ENCODE measurements around the gene OR52B4. TPM values are rescaled to one million over a fixed set of nuclear protein-coding genes. Genes with fewer than 3 reads are reported as not detected.
"Not testable (repeated sequence)": the region's sequence is repeated elsewhere in the genome, so short reads cannot be mapped to it uniquely, and the experiment has no call there.

Gene OR52B4
- total and polyA plus RNA-seq, 2 donors (not counting 1 experiment from before 2014, with no cell fraction given): not detected

GRCh38 chr11:4370166-4370565, 2.0 kb upstream of the OR52B4 start:
- H2AFZ ChIP-seq (ENCODE audit: insufficient read depth, low read depth, low read length, poor library complexity, severe bottlenecking): no peak overlapping the region
- H3K4me2 ChIP-seq (replicated peaks; ENCODE audit: low read depth, low read length, poor library complexity, severe bottlenecking): no peak overlapping the region
- H3K9me3 ChIP-seq (ENCODE audit: control extremely low read depth in 1 of 3, control insufficient read depth in 2 of 3, insufficient read depth in 1 of 3, low read length in 2 of 3): no peaks in the 10 kb centered on the region
- TF ChIP-seq CTCF (IDR thresholded peaks at IDR 0.05): no peak
- TF ChIP-seq EZH2 (IDR thresholded peaks at IDR 0.05; ENCODE audit: borderline replicate concordance, insufficient read depth, low read depth, low read length, poor library complexity, severe bottlenecking): no peak
- Mint-ChIP-seq H3K27me3 (peaks cover 2% of the 10 kb centered on the region), H3K27ac (no peak overlapping the region), H3K9me3 (ENCODE audit: insufficient read depth) (no peaks in the 10 kb centered on the region), H3K4me3 (no peak overlapping the region), H3K4me1 (no peaks in the 10 kb centered on the region)
- no peak overlapping the region for H3K4me3 ChIP-seq (ENCODE audit: control extremely low read depth in 1 of 5, extremely low read depth in 1 of 5, insufficient read depth in 1 of 5, low read depth in 2 of 5, low read length in 4 of 5)
- 89% methylated on average over 1 of the region's 3 CpGs for WGBS (ENCODE audit: insufficient coverage)
- intact Hi-C loops (cut with micrococcal nuclease): no loop called here
- H3K36me3 ChIP-seq (replicated peaks in 1 of 2; ENCODE audit: control extremely low read depth in 1 of 2, control insufficient read depth in 1 of 2, extremely low read depth in 1 of 2, insufficient read depth in 2 of 2, low read length in 1 of 2): no peaks in the 10 kb centered on the region
- ChIA-PET POLR2A (no interaction called here), CTCF (no interaction called here)
- no peak for DNase-seq
- H3K27ac ChIP-seq (ENCODE audit: low read length in 2 of 2): no peak overlapping the region
- no peaks in the 10 kb centered on the region for H3K4me1 ChIP-seq (ENCODE audit: control insufficient read depth in 2 of 2, insufficient read depth in 2 of 2, low read length in 2 of 2)
- H3K9ac ChIP-seq (ENCODE audit: low read length): no peak overlapping the region
- H3K79me2 ChIP-seq (ENCODE audit: control insufficient read depth, insufficient read depth, low read length): no peaks in the 10 kb centered on the region
- ATAC-seq (ENCODE audit: low read depth): no peak
- H4K20me1 ChIP-seq (ENCODE audit: control insufficient read depth, insufficient read depth, low read length, poor library complexity, severe bottlenecking): no peaks in the 10 kb centered on the region
- peaks cover 0 to 3% (median 0%) of the 10 kb centered on the region in 4 experiments for H3K27me3 ChIP-seq (replicated peaks in 1 of 4; ENCODE audit: control extremely low read depth in 1 of 4, control insufficient read depth in 3 of 4, insufficient read depth in 4 of 4, low read length in 3 of 4)

GRCh38 chr11:4348142-4348541, 20.0 kb downstream of the OR52B4 start:
- H3K4me3 ChIP-seq (ENCODE audit: control extremely low read depth in 1 of 5, extremely low read depth in 1 of 5, insufficient read depth in 1 of 5, low read depth in 2 of 5, low read length in 4 of 5); H3K27me3 Mint-ChIP-seq; H3K4me3 Mint-ChIP-seq; H3K27ac ChIP-seq (ENCODE audit: low read length in 2 of 2); H3K4me1 Mint-ChIP-seq; H3K9me3 ChIP-seq (ENCODE audit: control extremely low read depth in 1 of 3, control insufficient read depth in 2 of 3, insufficient read depth in 1 of 3, low read length in 2 of 3); H3K79me2 ChIP-seq (ENCODE audit: control insufficient read depth, insufficient read depth, low read length); H3K4me2 ChIP-seq (replicated peaks; ENCODE audit: low read depth, low read length, poor library complexity, severe bottlenecking); H2AFZ ChIP-seq (ENCODE audit: insufficient read depth, low read depth, low read length, poor library complexity, severe bottlenecking); H3K4me1 ChIP-seq (ENCODE audit: control insufficient read depth in 2 of 2, insufficient read depth in 2 of 2, low read length in 2 of 2); H3K27me3 ChIP-seq (replicated peaks in 1 of 4; ENCODE audit: control extremely low read depth in 1 of 4, control insufficient read depth in 3 of 4, insufficient read depth in 4 of 4, low read length in 3 of 4); H3K27ac Mint-ChIP-seq; POLR2A ChIA-PET; H3K36me3 ChIP-seq (replicated peaks in 1 of 2; ENCODE audit: control extremely low read depth in 1 of 2, control insufficient read depth in 1 of 2, extremely low read depth in 1 of 2, insufficient read depth in 2 of 2, low read length in 1 of 2); intact Hi-C loops (cut with micrococcal nuclease); ATAC-seq (ENCODE audit: low read depth); H3K9ac ChIP-seq (ENCODE audit: low read length); H4K20me1 ChIP-seq (ENCODE audit: control insufficient read depth, insufficient read depth, low read length, poor library complexity, severe bottlenecking); CTCF ChIA-PET; H3K9me3 Mint-ChIP-seq (ENCODE audit: insufficient read depth); DNase-seq: not testable (repeated sequence)
- WGBS (ENCODE audit: insufficient coverage): no CpG with 5 or more reads among the region's 5 CpGs

GRCh38 chr11:4345366-4345765, 22.8 kb downstream of the OR52B4 start:
- H3K4me2 ChIP-seq (replicated peaks; ENCODE audit: low read depth, low read length, poor library complexity, severe bottlenecking); H3K9me3 ChIP-seq (ENCODE audit: control extremely low read depth in 1 of 3, control insufficient read depth in 2 of 3, insufficient read depth in 1 of 3, low read length in 2 of 3); H3K4me1 ChIP-seq (ENCODE audit: control insufficient read depth in 2 of 2, insufficient read depth in 2 of 2, low read length in 2 of 2); H2AFZ ChIP-seq (ENCODE audit: insufficient read depth, low read depth, low read length, poor library complexity, severe bottlenecking); H3K9ac ChIP-seq (ENCODE audit: low read length); intact Hi-C loops (cut with micrococcal nuclease); H4K20me1 ChIP-seq (ENCODE audit: control insufficient read depth, insufficient read depth, low read length, poor library complexity, severe bottlenecking); H3K4me3 Mint-ChIP-seq; CTCF ChIA-PET; ATAC-seq (ENCODE audit: low read depth); H3K36me3 ChIP-seq (replicated peaks in 1 of 2; ENCODE audit: control extremely low read depth in 1 of 2, control insufficient read depth in 1 of 2, extremely low read depth in 1 of 2, insufficient read depth in 2 of 2, low read length in 1 of 2); H3K27me3 Mint-ChIP-seq; H3K4me3 ChIP-seq (ENCODE audit: control extremely low read depth in 1 of 5, extremely low read depth in 1 of 5, insufficient read depth in 1 of 5, low read depth in 2 of 5, low read length in 4 of 5); H3K27me3 ChIP-seq (replicated peaks in 1 of 4; ENCODE audit: control extremely low read depth in 1 of 4, control insufficient read depth in 3 of 4, insufficient read depth in 4 of 4, low read length in 3 of 4); H3K79me2 ChIP-seq (ENCODE audit: control insufficient read depth, insufficient read depth, low read length); H3K4me1 Mint-ChIP-seq; POLR2A ChIA-PET; H3K27ac ChIP-seq (ENCODE audit: low read length in 2 of 2); H3K27ac Mint-ChIP-seq; DNase-seq; H3K9me3 Mint-ChIP-seq (ENCODE audit: insufficient read depth): not testable (repeated sequence)
- WGBS (ENCODE audit: insufficient coverage): 100% methylated on average over 1 of the region's 2 CpGs
